ENCODE results near the gene PPHLN1. TPM values are rescaled to one million over a fixed set of nuclear protein-coding genes. Genes with fewer than 3 reads are reported as not detected.

Gene PPHLN1
- total and polyA plus RNA-seq, 7 donors = 25.7 to 52.9 (median 28.9) TPM

DNA sequence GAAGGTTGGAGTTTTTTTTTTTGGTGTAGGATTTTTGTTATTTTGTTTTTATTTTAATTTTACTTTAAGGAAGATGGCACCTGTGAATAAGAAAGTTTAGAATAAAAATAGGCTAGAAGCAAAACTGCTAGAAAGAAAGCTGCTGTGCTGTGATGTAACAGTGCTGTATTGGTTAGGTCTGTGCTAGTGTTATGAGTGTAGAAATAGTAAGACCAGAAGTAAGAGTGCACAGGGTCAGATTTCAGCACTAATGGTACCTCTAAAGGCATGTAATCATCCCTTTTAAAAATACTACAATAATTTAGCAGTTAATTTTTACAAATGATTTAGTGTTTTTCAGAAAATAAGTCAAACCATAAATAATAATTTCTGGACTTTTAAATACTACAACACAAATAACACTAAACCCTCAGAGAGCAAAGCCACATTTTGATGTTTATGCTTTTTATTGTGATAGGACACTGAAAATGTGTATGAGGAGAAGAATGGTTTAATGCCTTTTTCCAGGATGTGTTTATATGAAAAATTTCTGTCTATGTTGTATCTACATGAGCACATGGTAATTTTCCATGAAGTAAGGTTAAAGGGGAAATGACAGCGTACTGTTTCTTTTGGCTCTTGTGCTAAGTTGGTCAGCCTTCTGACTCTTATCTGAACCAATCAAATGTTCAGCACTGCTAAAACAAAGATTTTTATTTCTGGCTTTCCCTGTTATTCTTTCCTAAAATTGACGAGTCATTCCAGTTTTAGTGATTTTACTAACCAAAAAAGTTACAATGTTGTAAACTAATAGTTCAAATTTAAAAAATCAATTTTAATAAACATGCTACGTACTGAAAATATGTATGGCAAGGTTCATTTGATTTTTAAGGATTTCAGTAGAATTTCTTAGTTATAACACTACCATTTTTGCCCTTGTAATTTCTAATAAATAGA, 96.1 kb downstream of the PPHLN1 start:
- TF ChIP-seq, protein P1, sequence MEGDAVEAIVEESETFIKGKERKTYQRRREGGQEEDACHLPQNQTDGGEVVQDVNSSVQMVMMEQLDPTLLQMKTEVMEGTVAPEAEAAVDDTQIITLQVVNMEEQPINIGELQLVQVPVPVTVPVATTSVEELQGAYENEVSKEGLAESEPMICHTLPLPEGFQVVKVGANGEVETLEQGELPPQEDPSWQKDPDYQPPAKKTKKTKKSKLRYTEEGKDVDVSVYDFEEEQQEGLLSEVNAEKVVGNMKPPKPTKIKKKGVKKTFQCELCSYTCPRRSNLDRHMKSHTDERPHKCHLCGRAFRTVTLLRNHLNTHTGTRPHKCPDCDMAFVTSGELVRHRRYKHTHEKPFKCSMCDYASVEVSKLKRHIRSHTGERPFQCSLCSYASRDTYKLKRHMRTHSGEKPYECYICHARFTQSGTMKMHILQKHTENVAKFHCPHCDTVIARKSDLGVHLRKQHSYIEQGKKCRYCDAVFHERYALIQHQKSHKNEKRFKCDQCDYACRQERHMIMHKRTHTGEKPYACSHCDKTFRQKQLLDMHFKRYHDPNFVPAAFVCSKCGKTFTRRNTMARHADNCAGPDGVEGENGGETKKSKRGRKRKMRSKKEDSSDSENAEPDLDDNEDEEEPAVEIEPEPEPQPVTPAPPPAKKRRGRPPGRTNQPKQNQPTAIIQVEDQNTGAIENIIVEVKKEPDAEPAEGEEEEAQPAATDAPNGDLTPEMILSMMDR (IDR thresholded peaks at IDR 0.05) = no peak
- H3K9me3 ChIP-seq = no peaks in the 10 kb centered on the region
- no peak for DNase-seq
- no peaks in the 10 kb centered on the region for H3K36me3 ChIP-seq (ENCODE audit: insufficient read depth in 1 of 2, low read depth in 1 of 2)
- ATAC-seq = peak; percentile 62 to 78 (median 70)
- no peaks in the 10 kb centered on the region for H3K27me3 ChIP-seq (ENCODE audit: insufficient read depth in 3 of 3, low read length in 2 of 3)
- 66 to 72% (median 70%) methylated on average over 3 of the region's 3 CpGs for WGBS, 3 donors
- H3K27ac ChIP-seq = no peak overlapping the region
- H3K4me1 ChIP-seq = peaks cover 20% of the 10 kb centered on the region
- no peak overlapping the region for H3K4me3 ChIP-seq
- intact Hi-C loops (cut with DNase I) = no loop called here

DNA sequence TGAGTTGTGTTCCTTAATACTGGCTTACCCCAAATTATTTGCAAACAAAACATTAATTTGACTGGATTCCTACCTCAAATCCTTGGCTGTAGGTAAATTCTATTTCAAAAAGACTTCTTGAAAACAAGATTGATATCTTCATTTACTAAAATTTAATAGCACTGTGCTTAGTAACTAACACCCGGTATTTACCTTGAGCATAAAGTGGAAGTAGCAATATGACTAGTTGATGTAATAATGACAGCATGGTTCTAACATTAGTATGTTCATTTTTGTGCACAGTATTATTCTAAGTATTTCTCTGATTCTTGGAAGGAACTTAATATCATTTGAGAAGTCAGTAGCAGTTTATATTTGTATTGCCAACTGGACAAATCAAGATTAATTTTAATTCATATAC, 96.8 kb downstream of the PPHLN1 start:
- Histone ChIP-seq H3K4me3 (no peak overlapping the region), H3K36me3 (ENCODE audit: insufficient read depth in 1 of 2, low read depth in 1 of 2) (no peaks in the 10 kb centered on the region), H3K4me1 (peaks cover 20% of the 10 kb centered on the region), H3K27me3 (ENCODE audit: insufficient read depth in 3 of 3, low read length in 2 of 3) (no peaks in the 10 kb centered on the region), H3K9me3 (no peaks in the 10 kb centered on the region), H3K27ac (no peak overlapping the region)
- DNase-seq = no peak
- 82 to 95% (median 90%) methylated on average over 1 of the region's 1 CpG for WGBS, 3 donors
- TF ChIP-seq, protein P1 (IDR thresholded peaks at IDR 0.05) = no peak
- intact Hi-C loops (cut with DNase I) = no loop called here
- no peak for ATAC-seq

DNA sequence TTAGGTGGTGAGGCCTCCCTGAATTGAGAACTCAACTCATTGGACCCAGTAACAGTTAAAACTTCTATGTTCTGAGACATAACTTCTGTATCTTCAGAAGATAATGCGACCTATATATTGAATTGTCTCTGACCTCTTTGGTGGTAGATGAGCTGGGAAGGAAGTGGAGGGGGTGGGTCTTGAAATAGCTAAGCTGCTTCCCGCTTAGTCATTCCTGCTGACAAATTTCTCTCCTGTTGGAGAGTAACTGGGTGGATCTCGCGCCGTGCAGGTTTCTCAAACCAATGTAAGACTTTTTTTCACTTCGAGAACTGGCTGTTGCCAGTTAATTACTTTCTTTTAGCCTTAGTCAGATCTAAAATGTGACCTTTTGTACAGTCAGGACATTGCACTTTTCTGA, 100.8 kb downstream of the PPHLN1 start:
- Histone ChIP-seq H3K9me3 (no peaks in the 10 kb centered on the region), H3K27me3 (ENCODE audit: insufficient read depth in 3 of 3, low read length in 2 of 3) (no peaks in the 10 kb centered on the region), H3K27ac (no peak overlapping the region), H3K4me3 (no peak overlapping the region), H3K36me3 (ENCODE audit: insufficient read depth in 1 of 2, low read depth in 1 of 2) (no peaks in the 10 kb centered on the region), H3K4me1 (peaks cover 17% of the 10 kb centered on the region)
- ATAC-seq = no peak
- WGBS, 3 donors = 81 to 87% (median 83%) methylated on average over 6 of the region's 6 CpGs
- TF ChIP-seq, protein P1 (IDR thresholded peaks at IDR 0.05) = no peak
- intact Hi-C loops (cut with DNase I) = no loop called here
- DNase-seq = no peak

DNA sequence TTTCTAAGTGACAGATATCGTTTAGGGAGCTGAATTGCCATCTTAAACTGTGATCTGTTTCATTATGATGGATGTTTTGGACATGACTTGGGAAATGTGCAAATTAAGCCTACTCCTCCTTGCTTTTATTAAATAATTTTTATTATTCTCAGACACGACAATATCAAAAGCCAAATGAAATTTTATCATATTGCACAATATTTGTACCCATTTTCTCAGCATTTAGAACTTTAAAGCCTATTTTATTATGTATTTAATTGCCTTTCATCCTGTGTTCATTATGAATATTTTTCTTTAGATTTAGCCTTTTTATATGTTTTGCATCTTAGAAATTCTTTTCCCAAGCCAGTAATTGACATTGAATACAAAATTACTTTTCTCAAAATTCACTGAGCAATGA, 102.9 kb downstream of the PPHLN1 start:
- no peak for ATAC-seq
- H3K27me3 ChIP-seq (ENCODE audit: insufficient read depth in 3 of 3, low read length in 2 of 3) = no peaks in the 10 kb centered on the region
- WGBS, 3 donors = 62 to 94% (median 69%) methylated on average over 2 of the region's 2 CpGs
- no peak overlapping the region for H3K4me3 ChIP-seq
- TF ChIP-seq, protein P1 (IDR thresholded peaks at IDR 0.05) = no peak
- peaks cover 0 to 3% of the 10 kb centered on the region in 2 donors for H3K36me3 ChIP-seq (ENCODE audit: insufficient read depth in 1 of 2, low read depth in 1 of 2)
- DNase-seq = no peak
- intact Hi-C loops (cut with DNase I) = no loop called here
- H3K27ac ChIP-seq = no peak overlapping the region
- H3K4me1 ChIP-seq = no peaks in the 10 kb centered on the region
- H3K9me3 ChIP-seq = no peaks in the 10 kb centered on the region
